ENCODE measurements around the gene SLC13A2.
A peak's percentile ranks its signal among the peaks of the same experiment; 100 is the strongest.
"Not testable (repeated sequence)": the region's sequence is repeated elsewhere in the genome, so short reads cannot be mapped to it uniquely, and the experiment has no call there.

The SLC13A2 gene

GRCh38 chr17:28473542-28473941 is at the start of gene SLC13A2:
SLC13A2 (plus strand) TSS chr17:28473644; CDS start chr17:28473713, 69 bp downstream.
- TF ChIP-seq CTCF (conservative IDR thresholded peaks at IDR 0.05; ENCODE audit: low read depth, low read length) = no peak
- H3K4me3 ChIP-seq (ENCODE audit: low read depth, low read length) = no peak within 1 kb of the TSS
- no peak for DNase-seq (ENCODE audit: low read depth)

GRCh38 chr17:28425206-28425605 is 48.2 kb upstream of the SLC13A2 start:
- TF ChIP-seq CTCF (conservative IDR thresholded peaks at IDR 0.05; ENCODE audit: low read depth, low read length) = no peak
- DNase-seq (ENCODE audit: low read depth) = no peak
- H3K4me3 ChIP-seq (ENCODE audit: low read depth, low read length) = no peak overlapping the region

GRCh38 chr17:28426081-28426519 is 47.3 kb upstream of the SLC13A2 start:
- TF ChIP-seq CTCF (conservative IDR thresholded peaks at IDR 0.05; ENCODE audit: low read depth, low read length) = peak; percentile 50
- DNase-seq (ENCODE audit: low read depth) = peak; percentile 15
- no peak overlapping the region for H3K4me3 ChIP-seq (ENCODE audit: low read depth, low read length)

GRCh38 chr17:28427371-28427770 is 46.1 kb upstream of the SLC13A2 start:
- H3K4me3 ChIP-seq (ENCODE audit: low read depth, low read length) = no peak overlapping the region
- DNase-seq (ENCODE audit: low read depth) = no peak
- no peak for TF ChIP-seq CTCF (conservative IDR thresholded peaks at IDR 0.05; ENCODE audit: low read depth, low read length)

GRCh38 chr17:28427982-28428381 is 45.5 kb upstream of the SLC13A2 start:
- not testable (repeated sequence) for DNase-seq (ENCODE audit: low read depth); H3K4me3 ChIP-seq (ENCODE audit: low read depth, low read length)

GRCh38 chr17:28433721-28434120 is 39.7 kb upstream of the SLC13A2 start:
- H3K4me3 ChIP-seq (ENCODE audit: low read depth, low read length) = no peak overlapping the region
- no peak for TF ChIP-seq CTCF (conservative IDR thresholded peaks at IDR 0.05; ENCODE audit: low read depth, low read length)
- no peak for DNase-seq (ENCODE audit: low read depth)

- DNase-seq (ENCODE audit: low read depth) = not testable (repeated sequence)
Measured at GRCh38 chr17:28434326-28434725, 39.1 kb upstream of the SLC13A2 start.

GRCh38 chr17:28443901-28444638 is 29.4 kb upstream of the SLC13A2 start:
- no peak for DNase-seq (ENCODE audit: low read depth)
- H3K4me3 ChIP-seq (ENCODE audit: low read depth, low read length) = no peak overlapping the region
- no peak for TF ChIP-seq CTCF (conservative IDR thresholded peaks at IDR 0.05; ENCODE audit: low read depth, low read length)

More at GRCh38 chr17:28434326-28434725, 39.1 kb upstream of the SLC13A2 start:
- not testable (repeated sequence) for H3K4me3 ChIP-seq (ENCODE audit: low read depth, low read length)
